Measurements from ENCODE around the gene RFLNA. TPM values are rescaled to one million over a fixed set of nuclear protein-coding genes. Genes with fewer than 3 reads are reported as not detected.

RFLNA gene
- total RNA-seq, 4 donors from 2014 or later: 0.63 to 2.2 (median 1.3) TPM

- Histone ChIP-seq H3K9me3 (no peaks in the 10 kb centered on the region), H3K4me3 (no peak overlapping the region), H3K4me1 (no peaks in the 10 kb centered on the region), H3K36me3 (peaks cover 77 to 93% (median 89%) of the 10 kb centered on the region in 4 donors), H3K27ac (replicated peaks in 1 of 4) (no peak overlapping the region), H3K27me3 (no peaks in the 10 kb centered on the region)
- TF ChIP-seq CTCF (IDR thresholded peaks at IDR 0.05): no peak
- no peak for TF ChIP-seq POLR2A (IDR thresholded peaks at IDR 0.05; ENCODE audit: low read depth)
- TF ChIP-seq POLR2AphosphoS5 (IDR thresholded peaks at IDR 0.05): no peak
- no peak for TF ChIP-seq EP300 (IDR thresholded peaks at IDR 0.05)
- 91% methylated on average over 32 of the region's 40 CpGs for WGBS
- intact Hi-C loops (cut with DNase I): no loop called here
- no peak for DNase-seq (ENCODE audit: extremely low spot score)
Observed at GRCh38 chr12:124336742-124337520, 42.0 kb downstream of the RFLNA start.

- intact Hi-C loops (cut with DNase I): no loop called here
- no peak for TF ChIP-seq POLR2A (IDR thresholded peaks at IDR 0.05; ENCODE audit: low read depth)
- TF ChIP-seq EP300 (IDR thresholded peaks at IDR 0.05): no peak
- no peak for TF ChIP-seq CTCF (IDR thresholded peaks at IDR 0.05)
- TF ChIP-seq POLR2AphosphoS5 (IDR thresholded peaks at IDR 0.05): no peak
- no peak for DNase-seq (ENCODE audit: extremely low spot score)
- H3K4me1 ChIP-seq: no peaks in the 10 kb centered on the region
- WGBS: 87% methylated on average over 14 of the region's 14 CpGs
- H3K36me3 ChIP-seq: peaks cover 75 to 93% (median 89%) of the 10 kb centered on the region in 4 donors
- no peaks in the 10 kb centered on the region for H3K9me3 ChIP-seq
- H3K27ac ChIP-seq (replicated peaks in 1 of 4): no peak overlapping the region
- H3K4me3 ChIP-seq: no peak overlapping the region
- no peaks in the 10 kb centered on the region for H3K27me3 ChIP-seq
Observed at GRCh38 chr12:124337622-124338021, 42.7 kb downstream of the RFLNA start.

GRCh38 chr12:124338448-124338847 lies 43.6 kb downstream of the RFLNA start:
- H3K4me1 ChIP-seq: no peaks in the 10 kb centered on the region
- H3K9me3 ChIP-seq: no peaks in the 10 kb centered on the region
- no peak for DNase-seq (ENCODE audit: extremely low spot score)
- H3K36me3 ChIP-seq: peaks cover 72 to 93% (median 89%) of the 10 kb centered on the region in 4 donors
- TF ChIP-seq POLR2A (IDR thresholded peaks at IDR 0.05; ENCODE audit: low read depth) (no peak), CTCF (IDR thresholded peaks at IDR 0.05) (no peak), EP300 (IDR thresholded peaks at IDR 0.05) (no peak), POLR2AphosphoS5 (IDR thresholded peaks at IDR 0.05) (no peak)
- intact Hi-C loops (cut with DNase I): no loop called here
- H3K4me3 ChIP-seq: no peak overlapping the region
- no peak overlapping the region for H3K27ac ChIP-seq (replicated peaks in 1 of 4)
- whole genome bisulfite sequencing: 87% methylated on average over 6 of the region's 6 CpGs
- no peaks in the 10 kb centered on the region for H3K27me3 ChIP-seq

- Histone ChIP-seq H3K27me3 (no peaks in the 10 kb centered on the region), H3K27ac (replicated peaks in 1 of 4) (no peak overlapping the region), H3K36me3 (peaks cover 73 to 93% (median 89%) of the 10 kb centered on the region in 4 donors), H3K9me3 (no peaks in the 10 kb centered on the region), H3K4me3 (no peak overlapping the region), H3K4me1 (no peaks in the 10 kb centered on the region)
- TF ChIP-seq POLR2A (IDR thresholded peaks at IDR 0.05; ENCODE audit: low read depth) (no peak), EP300 (IDR thresholded peaks at IDR 0.05) (no peak), CTCF (IDR thresholded peaks at IDR 0.05) (no peak)
- no peak for DNase-seq (ENCODE audit: extremely low spot score)
- intact Hi-C loops (cut with DNase I): no loop called here
- 94% methylated on average over 3 of the region's 3 CpGs for WGBS
Observed at GRCh38 chr12:124338876-124339603, 44.1 kb downstream of the RFLNA start.

Measured in esophagus muscularis mucosa (tissue), 4 donors.